Measurements from ENCODE around the gene HNRNPL. TPM values are rescaled to one million over a fixed set of nuclear protein-coding genes. Genes with fewer than 3 reads are reported as not detected.

HNRNPL gene
- total RNA-seq, 1 experiment from 2014 or later: 443 TPM

DNA sequence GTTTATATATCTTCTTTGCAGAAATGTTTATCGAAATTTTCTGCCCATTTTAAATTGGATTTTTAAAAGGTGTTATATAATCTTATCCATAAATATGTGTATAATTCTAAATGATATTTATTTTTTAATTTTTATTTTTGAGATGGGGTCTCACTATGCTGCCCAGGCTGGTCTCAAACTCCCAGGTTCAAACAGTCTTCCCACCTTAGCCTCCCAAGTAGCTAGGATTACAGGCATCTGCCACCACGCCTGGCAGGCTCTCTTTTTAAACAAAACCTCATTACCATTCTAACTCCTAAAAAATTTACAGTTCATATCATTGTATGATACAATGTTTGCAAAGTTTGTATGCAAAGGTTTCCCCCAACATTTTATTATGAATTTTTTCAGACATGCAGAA is 53.6 kb downstream of the HNRNPL start:
- TF ChIP-seq EZH2 (IDR thresholded peaks at IDR 0.05; ENCODE audit: low read depth): no peak
- TF ChIP-seq, protein P1, sequence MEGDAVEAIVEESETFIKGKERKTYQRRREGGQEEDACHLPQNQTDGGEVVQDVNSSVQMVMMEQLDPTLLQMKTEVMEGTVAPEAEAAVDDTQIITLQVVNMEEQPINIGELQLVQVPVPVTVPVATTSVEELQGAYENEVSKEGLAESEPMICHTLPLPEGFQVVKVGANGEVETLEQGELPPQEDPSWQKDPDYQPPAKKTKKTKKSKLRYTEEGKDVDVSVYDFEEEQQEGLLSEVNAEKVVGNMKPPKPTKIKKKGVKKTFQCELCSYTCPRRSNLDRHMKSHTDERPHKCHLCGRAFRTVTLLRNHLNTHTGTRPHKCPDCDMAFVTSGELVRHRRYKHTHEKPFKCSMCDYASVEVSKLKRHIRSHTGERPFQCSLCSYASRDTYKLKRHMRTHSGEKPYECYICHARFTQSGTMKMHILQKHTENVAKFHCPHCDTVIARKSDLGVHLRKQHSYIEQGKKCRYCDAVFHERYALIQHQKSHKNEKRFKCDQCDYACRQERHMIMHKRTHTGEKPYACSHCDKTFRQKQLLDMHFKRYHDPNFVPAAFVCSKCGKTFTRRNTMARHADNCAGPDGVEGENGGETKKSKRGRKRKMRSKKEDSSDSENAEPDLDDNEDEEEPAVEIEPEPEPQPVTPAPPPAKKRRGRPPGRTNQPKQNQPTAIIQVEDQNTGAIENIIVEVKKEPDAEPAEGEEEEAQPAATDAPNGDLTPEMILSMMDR (conservative IDR thresholded peaks at IDR 0.05): no peak
- Histone ChIP-seq H2AFZ (no peak overlapping the region), H3K27me3 (ENCODE audit: insufficient read depth, low read depth) (no peaks in the 10 kb centered on the region), H4K20me1 (ENCODE audit: insufficient read depth) (no peaks in the 10 kb centered on the region), H3K9me2 (ENCODE audit: insufficient read depth) (no peaks in the 10 kb centered on the region), H3K4me3 (no peak overlapping the region), H3K4me2 (no peak overlapping the region), H3F3A (ENCODE audit: insufficient read depth, low read depth) (peaks cover 19% of the 10 kb centered on the region), H3K27ac (no peak overlapping the region), H3K79me2 (ENCODE audit: low read depth) (no peaks in the 10 kb centered on the region), H3K9me3 (ENCODE audit: insufficient read depth, low read depth) (peaks cover 6% of the 10 kb centered on the region), H3K36me3 (ENCODE audit: low read depth) (no peaks in the 10 kb centered on the region), H3K4me1 (replicated peaks; ENCODE audit: insufficient read depth) (peaks cover 33% of the 10 kb centered on the region)
- intact Hi-C loops (cut with micrococcal nuclease; ENCODE audit: unreplicated experiment): loop anchor here (5.0 kb wide), 1 partner anchor 36 kb away; the partner anchor contains the start of gene ECH1
- DNase-seq: no peak
- POLR2A ChIA-PET (ENCODE audit: unreplicated experiment): no interaction called here
- BruUV-seq (replicated peaks): no TSS peak
- CTCF ChIA-PET: no interaction called here

- Histone ChIP-seq H4K20me1 (ENCODE audit: insufficient read depth) (no peaks in the 10 kb centered on the region), H2AFZ (no peak overlapping the region), H3K9me3 (ENCODE audit: insufficient read depth, low read depth) (peaks cover under 1% of the 10 kb centered on the region; the same call in 1 of the 2 replicates), H3K4me3 (no peak overlapping the region), H3K27me3 (ENCODE audit: insufficient read depth, low read depth) (no peaks in the 10 kb centered on the region), H3K9me2 (ENCODE audit: insufficient read depth) (no peaks in the 10 kb centered on the region), H3K79me2 (ENCODE audit: low read depth) (no peaks in the 10 kb centered on the region), H3K4me1 (replicated peaks; ENCODE audit: insufficient read depth) (peaks cover 29% of the 10 kb centered on the region), H3K27ac (no peak overlapping the region), H3K36me3 (ENCODE audit: low read depth) (no peaks in the 10 kb centered on the region), H3K4me2 (no peak overlapping the region), H3F3A (ENCODE audit: insufficient read depth, low read depth) (peaks cover 16% of the 10 kb centered on the region)
- no TSS peak for BruUV-seq (replicated peaks)
- intact Hi-C loops (cut with micrococcal nuclease; ENCODE audit: unreplicated experiment): loop anchor here (5.0 kb wide), 1 partner anchor 37 kb away; the partner anchor contains the start of gene ECH1
- TF ChIP-seq EZH2 (IDR thresholded peaks at IDR 0.05; ENCODE audit: low read depth): no peak
- TF ChIP-seq, protein P1 (conservative IDR thresholded peaks at IDR 0.05): no peak
- DNase-seq: no peak
- CTCF ChIA-PET: no interaction called here
- POLR2A ChIA-PET (ENCODE audit: unreplicated experiment): no interaction called here
Observed at GRCh38 chr19:38795549-38795948, 54.2 kb downstream of the HNRNPL start.

GRCh38 chr19:38793671-38794070 is 56.1 kb downstream of the HNRNPL start:
- no peaks in the 10 kb centered on the region for H3K9me2 ChIP-seq (ENCODE audit: insufficient read depth)
- H3K9me3 ChIP-seq (ENCODE audit: insufficient read depth, low read depth): no peaks in the 10 kb centered on the region
- peaks cover 13% of the 10 kb centered on the region for H3K4me1 ChIP-seq (replicated peaks; ENCODE audit: insufficient read depth)
- peaks cover under 1% of the 10 kb centered on the region for H3F3A ChIP-seq (ENCODE audit: insufficient read depth, low read depth)
- H3K36me3 ChIP-seq (ENCODE audit: low read depth): no peaks in the 10 kb centered on the region
- no peaks in the 10 kb centered on the region for H3K27me3 ChIP-seq (ENCODE audit: insufficient read depth, low read depth)
- H2AFZ ChIP-seq: no peak overlapping the region
- H3K79me2 ChIP-seq (ENCODE audit: low read depth): no peaks in the 10 kb centered on the region
- intact Hi-C loops (cut with micrococcal nuclease; ENCODE audit: unreplicated experiment): no loop called here
- no peak for TF ChIP-seq EZH2 (IDR thresholded peaks at IDR 0.05; ENCODE audit: low read depth)
- TF ChIP-seq, protein P1 (conservative IDR thresholded peaks at IDR 0.05): no peak
- no peak for DNase-seq
- no peak overlapping the region for H3K4me2 ChIP-seq
- no peak overlapping the region for H3K27ac ChIP-seq
- CTCF ChIA-PET: no interaction called here
- no peak overlapping the region for H3K4me3 ChIP-seq
- H4K20me1 ChIP-seq (ENCODE audit: insufficient read depth): no peaks in the 10 kb centered on the region
- BruUV-seq (replicated peaks): no TSS peak
- POLR2A ChIA-PET (ENCODE audit: unreplicated experiment): interaction anchor here (0.6 kb wide), 2 partner anchors 51 to 486 kb away, joined by 4 to 10 read pairs; no protein-coding TSS in a partner anchor

Data from PC-9 (cell line).